Kidney (tissue), 14 donors: ENCODE results near the gene FAS. TPM values are rescaled to one million over a fixed set of nuclear protein-coding genes. Genes with fewer than 3 reads are reported as not detected.

Experiments
- DNase-seq, 5 donors: peaks; one replicate each; pipeline ENCODE4 v3.0.0-alpha.2; 2013 to 2020
- FAIRE-seq: peaks from 2 replicates; lab custom pipeline; 2012; peaks lifted over from hg19 to GRCh38; lab: Jason Lieb, UNC
- H3K27ac ChIP-seq, 2 donors: one replicate each; pipeline ENCODE4 v1.7.0; 2013; ENCODE audit warnings: low read depth in 2 of 2, low read length in 2 of 2, inconsistent platforms in 1 of 2
- H3K27me3 ChIP-seq: one replicate; pipeline ENCODE4 v1.7.1; 2013; ENCODE audit warnings: low read length, inconsistent platforms; ENCODE audit not compliant: control insufficient read depth, insufficient read depth
- H3K36me3 ChIP-seq, 3 donors: one replicate each; pipeline versions ENCODE4 v1.7.0 to v1.7.1; 2013; ENCODE audit warnings: low read length in 3 of 3, control low read depth in 1 of 3, inconsistent platforms in 1 of 3; ENCODE audit not compliant: insufficient read depth in 3 of 3, control insufficient read depth in 2 of 3
- H3K4me1 ChIP-seq, 3 donors: one replicate each; pipeline versions ENCODE4 v1.7.0 to v1.7.1; 2013; ENCODE audit warnings: low read length in 3 of 3, inconsistent platforms in 1 of 3, low read depth in 1 of 3; ENCODE audit not compliant: control insufficient read depth in 2 of 3, insufficient read depth in 2 of 3
- H3K4me3 ChIP-seq, 3 donors: one replicate each; pipeline versions ENCODE4 v1.7.0 to v1.8.1; 2013; ENCODE audit warnings: low read length in 3 of 3, control low read depth in 1 of 3, inconsistent platforms in 1 of 3
- H3K9ac ChIP-seq, 3 donors: one replicate each; pipeline versions ENCODE4 v1.7.0 to v1.7.1; 2013; ENCODE audit warnings: low read length in 3 of 3, control low read depth in 1 of 3, inconsistent platforms in 1 of 3
- H3K9me3 ChIP-seq, 3 donors: one replicate each; pipeline versions ENCODE4 v1.7.0 to v1.7.1; 2013; ENCODE audit warnings: low read length in 3 of 3, control low read depth in 1 of 3, inconsistent platforms in 1 of 3; ENCODE audit not compliant: control insufficient read depth in 2 of 3, insufficient read depth in 1 of 3
- intact Hi-C: fragments of 100-400 bp; cut with DNase I; formaldehyde crosslinking; loops from one replicate; pipeline ENCODE4 v1.11.1; 2022
- polyA plus RNA-seq: library from polyadenylated mRNA; stranded (reverse); fragments of 350-450 nt; fragmentation: Illumina TruSeq; extraction: RNeasy Lipid Tissue Mini Kit (QIAGEN cat#74804); gene quantifications from one replicate; pipeline ENCODE4 v1.2.3, GENCODE V29; 2014; ENCODE audit warnings: low read depth, low replicate concordance; ENCODE audit not compliant: insufficient read depth
- total RNA-seq: library from RNA; stranded (reverse); fragmentation: NEBNext Ultra II Directional; extraction: Animal tissue kit (Norgen Biotek cat#: 25700); gene quantifications from one replicate; pipeline ENCODE4 v1.2.1, GENCODE V29; 2021
- TF ChIP-seq, protein P1 (sequence below): IDR thresholded peaks from 3 replicates; pipeline ENCODE4 v1.5.1; 2012; ENCODE audit warnings: mild to moderate bottlenecking, moderate library complexity, borderline replicate concordance; ENCODE audit not compliant: insufficient read depth; ENCODE audit errors: extremely low read depth
- donor health status: control.
- donor health status: control.
- donor health status: control.
- donor health status: control.
- donor health status: control.
- donor health status: DM: yes; HTN: yes; CAD: no.
- donor health status: Normal renal cell carcinoma (clear cell type).

FAS gene
- total and polyA plus RNA-seq, 2 donors from 2014 or later = 6.5 to 45.2 TPM

GRCh38 chr10:88983206-88983605 is 7.4 kb upstream of the FAS start:
- Histone ChIP-seq H3K27me3 (no peaks in the 10 kb centered on the region), H3K9me3 (no peaks in the 10 kb centered on the region), H3K27ac (peak overlapping the region in 1 of 2 donors; percentile 10), H3K4me3 (no peak overlapping the region), H3K4me1 (peaks cover 0 to 15% (median 6%) of the 10 kb centered on the region in 3 donors), H3K36me3 (no peaks in the 10 kb centered on the region), H3K9ac (no peak overlapping the region)
- FAIRE-seq (peak; percentile 19), DNase-seq (no peak)
- intact Hi-C loops = no loop called here
- TF ChIP-seq, protein P1, sequence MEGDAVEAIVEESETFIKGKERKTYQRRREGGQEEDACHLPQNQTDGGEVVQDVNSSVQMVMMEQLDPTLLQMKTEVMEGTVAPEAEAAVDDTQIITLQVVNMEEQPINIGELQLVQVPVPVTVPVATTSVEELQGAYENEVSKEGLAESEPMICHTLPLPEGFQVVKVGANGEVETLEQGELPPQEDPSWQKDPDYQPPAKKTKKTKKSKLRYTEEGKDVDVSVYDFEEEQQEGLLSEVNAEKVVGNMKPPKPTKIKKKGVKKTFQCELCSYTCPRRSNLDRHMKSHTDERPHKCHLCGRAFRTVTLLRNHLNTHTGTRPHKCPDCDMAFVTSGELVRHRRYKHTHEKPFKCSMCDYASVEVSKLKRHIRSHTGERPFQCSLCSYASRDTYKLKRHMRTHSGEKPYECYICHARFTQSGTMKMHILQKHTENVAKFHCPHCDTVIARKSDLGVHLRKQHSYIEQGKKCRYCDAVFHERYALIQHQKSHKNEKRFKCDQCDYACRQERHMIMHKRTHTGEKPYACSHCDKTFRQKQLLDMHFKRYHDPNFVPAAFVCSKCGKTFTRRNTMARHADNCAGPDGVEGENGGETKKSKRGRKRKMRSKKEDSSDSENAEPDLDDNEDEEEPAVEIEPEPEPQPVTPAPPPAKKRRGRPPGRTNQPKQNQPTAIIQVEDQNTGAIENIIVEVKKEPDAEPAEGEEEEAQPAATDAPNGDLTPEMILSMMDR = no peak

DNA sequence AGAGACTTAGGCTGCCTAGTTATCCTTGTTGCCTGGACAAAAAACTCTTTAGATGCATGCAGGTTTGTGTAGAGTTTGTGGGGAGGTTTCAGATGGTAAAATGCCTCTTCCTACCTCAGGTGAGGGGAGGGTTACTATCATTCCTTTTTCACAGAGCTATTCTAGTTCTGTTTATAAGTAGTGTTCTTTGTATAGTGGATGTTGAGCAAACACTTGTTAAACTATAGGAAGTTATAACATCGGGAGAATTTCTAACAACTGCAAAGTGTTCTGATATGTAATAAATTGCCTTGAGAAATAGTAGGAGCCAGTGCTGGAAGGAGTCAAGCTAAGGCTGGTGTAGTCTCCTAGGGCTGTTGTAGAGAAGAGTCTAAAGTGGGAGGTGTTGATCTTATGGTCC is 6.7 kb upstream of the FAS start:
- Histone ChIP-seq H3K27ac (no peak overlapping the region), H3K36me3 (no peaks in the 10 kb centered on the region), H3K4me1 (peaks cover 0 to 15% (median 6%) of the 10 kb centered on the region in 3 donors), H3K9ac (no peak overlapping the region), H3K27me3 (no peaks in the 10 kb centered on the region), H3K4me3 (no peak overlapping the region), H3K9me3 (no peaks in the 10 kb centered on the region)
- intact Hi-C loops = no loop called here
- TF ChIP-seq, protein P1 = no peak
- no peak for DNase-seq
- no peak for FAIRE-seq

DNA sequence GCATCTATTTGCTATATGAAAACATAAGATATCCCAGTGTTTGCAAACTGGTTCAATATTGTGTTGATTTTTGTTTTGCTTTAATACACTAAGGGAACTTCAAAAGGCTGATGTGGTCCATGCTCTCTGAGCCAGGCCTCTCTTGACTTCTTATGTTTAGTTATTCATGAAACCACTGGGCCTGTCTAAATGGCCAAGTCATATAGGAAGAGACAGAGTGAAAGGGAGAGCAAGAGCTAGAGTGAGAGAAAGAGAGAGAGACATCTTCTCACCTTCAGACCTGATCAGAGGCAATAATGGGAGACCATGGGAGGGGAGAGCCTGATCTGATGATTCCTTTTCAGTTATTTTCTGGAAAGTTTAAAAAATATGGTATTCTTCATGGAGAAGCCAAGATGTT is 6.1 kb upstream of the FAS start:
- Histone ChIP-seq H3K4me3 (no peak overlapping the region), H3K36me3 (no peaks in the 10 kb centered on the region), H3K9me3 (no peaks in the 10 kb centered on the region), H3K27ac (no peak overlapping the region), H3K9ac (no peak overlapping the region), H3K27me3 (no peaks in the 10 kb centered on the region), H3K4me1 (peaks cover under 1 to 21% (median 9%) of the 10 kb centered on the region in 3 donors)
- FAIRE-seq (no peak), DNase-seq (no peak)
- intact Hi-C loops = no loop called here
- TF ChIP-seq, protein P1 = no peak
